ENCODE data around the gene KCNC1. TPM values are rescaled to one million over a fixed set of nuclear protein-coding genes. Genes with fewer than 3 reads are reported as not detected.

KCNC1 gene
- total RNA-seq, 1 donor from 2014 or later: not detected

- DNase-seq (ENCODE audit: missing footprints) (no peak), ATAC-seq (no peak)
- intact Hi-C loops (cut with DNase I): no loop called here
Measured at GRCh38 chr11:17831228-17831627, 96.6 kb downstream of the KCNC1 start.

DNA sequence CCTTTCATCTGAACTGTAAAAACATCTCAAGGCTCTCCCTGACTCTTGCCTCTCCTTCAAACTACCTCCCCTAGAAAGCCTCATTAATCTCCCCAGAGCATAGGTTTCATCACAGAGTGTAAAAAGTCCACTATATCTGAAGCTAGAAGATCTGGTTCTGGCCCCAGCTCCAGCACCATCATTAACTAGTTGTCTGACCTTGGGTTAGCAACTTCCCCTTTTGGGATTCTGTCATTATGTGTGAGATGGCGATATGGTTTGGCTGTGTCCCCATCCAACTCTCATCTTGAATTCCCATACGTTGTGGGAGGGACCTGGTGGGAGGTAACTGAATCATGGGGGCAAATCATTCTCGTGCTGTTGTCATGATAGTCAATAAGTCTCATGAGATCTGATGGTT, 97.3 kb downstream of the KCNC1 start:
- DNase-seq (ENCODE audit: missing footprints): no peak
- no peak for ATAC-seq
- intact Hi-C loops (cut with DNase I): no loop called here

Other genes starting within 250 kb of the KCNC1 start
- gene USH1C, start 190.4 kb upstream of the KCNC1 start, total RNA-seq: not detected
- gene OTOG, start 187.5 kb upstream of the KCNC1 start, total RNA-seq: not detected
- 0.27 TPM for gene MYOD1, start 15.2 kb upstream of the KCNC1 start, total RNA-seq